Measurements from ENCODE around the gene OLFM3.

The OLFM3 gene

DNA sequence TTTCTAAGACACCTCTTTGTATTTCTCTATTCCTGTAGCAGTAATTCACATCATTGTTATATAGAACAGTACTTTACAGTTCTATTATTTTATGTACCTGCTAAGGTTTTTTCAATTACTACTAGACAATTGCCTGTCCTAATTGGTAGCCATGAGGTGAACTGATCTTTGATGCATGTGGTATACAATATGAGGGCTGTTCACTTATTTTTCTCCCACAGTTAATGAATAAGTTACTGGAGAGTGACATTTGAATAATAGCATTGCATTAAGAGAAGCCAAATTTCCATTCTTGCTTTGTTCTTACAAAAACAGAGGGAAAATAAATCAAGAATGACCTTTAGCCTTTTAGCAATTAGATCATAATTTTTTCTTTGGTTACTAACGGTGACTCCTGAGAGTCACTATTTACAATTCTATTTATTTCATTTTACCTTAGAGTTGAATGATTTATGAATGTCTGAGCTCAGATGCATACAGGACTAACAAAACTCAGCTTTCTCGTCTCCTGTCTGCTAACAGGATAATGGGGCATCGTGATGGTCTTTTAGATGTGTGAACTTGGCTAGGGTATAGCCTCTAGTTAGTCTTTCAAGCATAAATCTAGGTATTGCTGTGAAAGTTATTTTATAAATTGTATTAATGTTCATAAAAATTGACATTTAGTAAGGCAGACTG is 54.1 kb downstream of the OLFM3 start:
- DNase-seq = no peak

DNA sequence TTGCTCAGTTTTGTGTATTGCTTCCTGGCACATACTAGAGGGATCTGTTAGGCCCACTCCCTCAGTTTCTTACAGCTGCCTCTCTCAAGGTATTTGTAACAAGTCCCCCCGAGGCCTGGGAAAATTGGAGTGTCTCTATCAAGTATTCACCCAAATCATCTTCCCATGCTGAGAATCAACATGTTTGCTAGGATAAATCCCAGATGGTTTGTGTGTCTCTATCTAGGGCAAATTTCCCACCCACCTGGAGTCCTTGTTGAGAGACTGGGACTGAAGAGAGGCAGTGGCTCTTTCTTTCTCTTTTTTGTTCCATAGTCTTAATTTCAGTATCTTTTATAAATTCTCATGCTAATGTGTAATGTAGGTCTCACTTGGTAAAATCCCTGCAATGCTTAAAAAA is 58.0 kb downstream of the OLFM3 start:
- DNase-seq = no peak

DNA sequence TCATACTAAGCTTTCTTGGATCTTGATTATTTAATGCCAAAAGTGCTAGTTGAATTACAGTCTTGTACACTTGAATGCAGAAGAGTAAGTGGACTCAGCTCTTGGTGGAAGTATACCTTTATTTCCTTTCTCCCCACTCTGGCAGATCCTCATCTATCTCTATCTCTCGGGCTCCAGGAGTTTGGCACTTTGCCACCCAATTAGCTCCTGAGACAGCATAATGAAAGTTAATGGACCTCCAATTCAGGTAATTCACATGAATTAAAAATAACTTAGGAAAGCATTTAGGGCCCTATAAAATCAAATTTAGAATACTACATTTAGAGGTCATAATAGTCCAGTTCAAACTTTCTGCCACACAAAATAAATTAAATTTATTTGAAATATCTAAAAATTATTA is 67.4 kb downstream of the OLFM3 start:
- no peak for DNase-seq

DNA sequence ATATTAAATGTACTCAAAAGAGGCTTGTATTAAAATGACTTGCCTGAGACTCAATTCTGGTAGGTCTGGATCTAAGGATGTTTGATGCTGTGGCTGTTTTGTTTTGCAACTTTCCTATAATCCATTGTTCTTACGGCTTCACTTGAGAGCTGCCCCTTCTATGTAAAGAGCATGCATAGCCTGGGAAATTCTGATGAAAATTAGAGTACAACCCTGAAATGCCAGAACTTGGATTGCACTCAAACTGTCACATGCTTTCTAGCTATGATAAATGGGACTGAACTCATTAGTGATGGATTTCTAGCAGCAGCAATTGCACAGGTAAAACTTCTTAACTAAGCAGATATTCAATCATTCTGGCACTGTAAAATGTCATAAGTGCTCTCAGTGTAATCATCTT is 67.9 kb downstream of the OLFM3 start:
- DNase-seq = no peak

DNA sequence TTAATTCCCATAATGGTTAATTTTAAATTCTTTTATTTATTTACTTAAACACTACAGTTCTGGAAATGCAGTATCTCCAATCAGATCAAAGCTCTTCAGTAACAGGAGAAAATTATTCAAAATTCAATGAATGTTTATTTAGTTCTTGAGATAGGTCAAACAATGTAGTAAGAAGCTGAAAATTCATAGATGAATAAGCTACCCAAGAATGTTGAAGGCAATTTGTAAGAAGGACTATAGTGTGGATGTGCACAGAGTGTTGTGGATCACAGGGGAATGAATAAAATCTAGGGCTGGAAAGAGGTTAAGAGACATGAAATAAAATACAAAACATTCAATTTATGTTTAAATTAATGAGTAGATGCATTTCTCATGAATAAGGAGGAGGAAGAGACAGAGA is 72.0 kb downstream of the OLFM3 start:
- no peak for DNase-seq

DNA sequence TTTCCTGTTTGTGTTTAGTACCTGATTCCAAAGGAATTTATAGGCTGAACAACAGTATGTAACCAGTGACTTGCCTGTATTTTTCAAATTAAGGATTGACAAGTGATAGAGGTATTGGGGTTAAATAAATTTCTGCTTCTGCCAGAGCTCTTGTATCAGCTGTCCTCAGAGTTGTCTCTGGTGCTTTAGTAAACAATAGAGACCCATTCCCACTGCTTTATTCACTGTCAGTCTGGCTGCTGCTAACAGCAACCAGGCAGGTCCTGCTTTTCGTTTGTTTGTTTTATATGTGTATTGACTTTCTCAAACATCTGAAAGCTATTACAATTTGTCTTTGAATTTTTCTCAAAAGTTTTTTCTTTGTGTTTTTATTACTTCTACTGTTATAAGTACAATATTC is 76.1 kb downstream of the OLFM3 start:
- no peak for DNase-seq

DNA sequence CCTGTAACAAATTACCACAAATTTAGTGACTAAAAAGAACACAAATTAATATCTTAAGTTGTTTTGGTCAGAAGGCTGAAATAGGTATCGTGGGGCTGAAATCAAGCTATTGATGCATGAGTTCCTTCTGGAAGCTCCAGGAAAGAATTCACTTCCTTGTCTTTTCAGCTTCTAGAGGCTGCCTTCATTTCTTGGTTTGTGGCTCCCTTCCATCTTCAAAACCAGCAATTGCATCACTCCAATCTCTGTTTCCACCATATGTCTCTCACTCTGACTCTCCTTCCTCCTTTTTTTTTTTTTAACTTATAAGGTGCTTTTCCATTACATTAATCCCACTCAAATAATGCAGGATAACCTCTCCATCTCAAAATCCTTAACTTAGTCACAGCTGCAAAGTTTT is 78.4 kb downstream of the OLFM3 start:
- no peak for DNase-seq

DNA sequence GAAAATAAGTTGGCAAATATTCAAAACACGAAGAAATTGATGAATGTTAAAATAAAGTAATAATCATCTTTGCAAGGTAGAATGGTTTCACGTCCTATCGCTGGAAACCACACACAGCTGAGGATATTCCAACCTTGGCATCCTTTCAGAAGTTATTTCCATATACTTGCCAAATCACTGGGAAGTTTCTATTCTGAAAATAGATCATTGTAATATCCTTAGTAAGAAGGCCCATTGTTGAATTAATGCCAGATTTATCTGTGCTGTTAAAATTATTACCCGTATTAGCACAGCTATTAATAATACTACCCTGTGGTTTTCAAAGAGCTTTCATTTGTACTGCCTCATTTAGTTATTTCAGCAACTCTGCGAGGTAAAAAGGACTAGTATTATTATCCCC is 81.1 kb downstream of the OLFM3 start:
- no peak for DNase-seq

DNA sequence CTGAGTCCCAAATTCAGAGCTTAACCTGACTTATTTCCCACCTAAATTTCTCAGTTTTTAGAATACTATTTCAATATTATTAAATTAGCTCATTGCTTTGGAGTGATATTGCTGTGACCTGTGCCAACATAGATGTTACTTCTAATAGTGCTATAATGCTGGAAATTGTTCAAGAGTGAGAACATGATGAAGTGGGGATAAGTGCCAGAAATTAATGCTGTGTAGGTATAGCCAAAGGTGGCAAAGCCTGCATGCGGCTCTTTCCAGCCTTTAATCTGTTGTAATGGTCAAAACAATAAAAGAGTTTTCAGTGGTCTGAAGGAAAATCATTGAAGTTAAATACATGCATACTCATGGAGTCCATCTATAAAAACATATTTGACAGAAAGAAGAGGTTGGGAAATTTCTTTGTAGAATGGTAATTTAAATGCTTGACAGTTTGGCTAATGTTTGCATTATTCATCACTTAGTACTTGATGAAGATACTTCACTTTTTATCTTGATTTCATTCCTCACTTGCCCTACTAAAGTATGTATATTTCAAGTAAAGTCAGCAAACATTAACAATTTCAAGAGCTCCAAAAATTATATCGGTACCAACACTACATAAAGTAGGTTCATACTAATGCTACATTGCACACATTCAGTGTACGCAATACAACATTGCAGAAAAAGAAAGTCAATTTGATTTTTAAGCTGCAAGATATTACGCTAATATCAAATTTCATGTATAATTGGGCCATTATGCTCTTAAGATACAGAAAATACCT is 82.1 kb downstream of the OLFM3 start:
- DNase-seq = no peak

DNA sequence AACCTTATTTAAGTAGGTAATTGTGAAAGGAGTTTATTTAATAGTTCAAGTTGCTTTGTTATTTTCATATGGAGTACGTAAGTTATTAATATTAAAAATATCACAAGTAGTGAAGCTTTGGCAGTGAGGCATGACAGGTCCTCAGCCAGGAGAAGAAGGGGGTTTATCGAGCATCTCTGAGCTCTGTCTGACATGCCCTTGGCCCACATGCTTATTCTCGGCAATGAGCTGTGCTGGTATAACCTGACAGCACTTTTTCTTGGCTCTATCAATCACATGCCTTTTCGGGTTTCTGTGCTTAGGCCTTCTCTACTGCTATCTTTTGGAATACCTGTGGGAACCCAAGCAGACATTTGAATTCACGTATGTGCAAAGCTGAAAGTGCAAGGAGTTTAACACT is 84.8 kb downstream of the OLFM3 start:
- DNase-seq = no peak

DNA sequence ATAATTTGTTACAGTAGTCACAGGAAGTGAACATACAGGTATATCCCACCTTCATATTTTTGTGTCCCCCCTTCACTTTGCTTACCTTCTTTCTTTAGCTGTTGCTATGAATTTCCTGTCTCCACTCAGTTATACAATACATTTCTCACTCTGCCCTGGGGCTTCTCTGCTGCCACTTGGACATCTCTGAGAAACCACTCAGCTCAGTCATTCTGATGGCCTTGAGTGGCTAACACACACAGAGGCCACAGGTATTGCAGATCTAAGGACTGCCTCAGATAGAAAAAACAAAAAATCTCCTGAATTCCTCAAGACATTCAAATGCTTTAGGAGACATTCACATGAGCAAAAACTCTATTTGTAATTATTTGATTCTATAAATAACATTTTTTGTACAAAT is 87.7 kb downstream of the OLFM3 start:
- DNase-seq = no peak

DNA sequence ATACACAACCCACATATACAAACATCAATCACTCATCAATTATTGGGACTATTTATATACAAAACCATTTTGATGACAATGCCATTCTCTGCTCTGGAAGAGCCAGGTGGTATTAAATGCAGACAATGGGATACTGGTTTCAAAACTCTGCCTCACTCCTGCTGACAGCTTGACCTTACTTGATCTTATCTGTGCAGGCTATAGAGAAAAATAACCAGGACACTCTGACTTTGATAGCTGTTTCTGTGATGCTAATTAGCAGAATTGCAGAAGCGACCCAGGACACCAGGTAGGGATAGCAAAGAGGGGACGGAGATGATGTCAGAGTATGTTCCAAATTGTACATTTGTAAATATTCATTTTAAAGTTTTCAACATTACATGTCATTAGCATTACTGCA is 89.5 kb downstream of the OLFM3 start:
- no peak for DNase-seq

DNA sequence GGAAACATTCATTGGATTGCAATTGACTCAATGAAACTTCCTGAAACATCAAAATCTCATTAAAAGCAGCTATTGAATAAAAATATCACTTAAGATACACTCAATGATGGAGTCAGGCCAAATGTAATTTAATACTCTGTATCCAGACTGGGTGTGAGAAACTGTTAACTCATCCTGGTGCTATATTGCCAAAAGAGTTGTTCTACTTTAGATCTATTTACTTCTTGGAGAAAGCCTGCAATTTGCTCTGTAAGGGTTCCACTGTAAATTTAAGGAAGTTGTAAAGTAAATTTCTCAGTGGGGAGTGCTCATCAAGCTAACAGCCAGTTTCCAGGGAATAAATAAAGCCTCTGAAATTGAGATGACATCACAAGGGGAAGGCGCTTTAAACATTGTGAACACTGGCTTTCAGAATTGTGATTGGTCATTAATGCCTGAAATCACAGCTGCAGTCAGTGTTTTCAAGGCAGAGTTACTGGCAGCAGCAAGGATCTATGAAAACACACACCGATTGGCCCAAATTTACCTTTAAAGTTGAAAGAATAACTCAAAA is 91.4 kb downstream of the OLFM3 start:
- no peak for DNase-seq

DNA sequence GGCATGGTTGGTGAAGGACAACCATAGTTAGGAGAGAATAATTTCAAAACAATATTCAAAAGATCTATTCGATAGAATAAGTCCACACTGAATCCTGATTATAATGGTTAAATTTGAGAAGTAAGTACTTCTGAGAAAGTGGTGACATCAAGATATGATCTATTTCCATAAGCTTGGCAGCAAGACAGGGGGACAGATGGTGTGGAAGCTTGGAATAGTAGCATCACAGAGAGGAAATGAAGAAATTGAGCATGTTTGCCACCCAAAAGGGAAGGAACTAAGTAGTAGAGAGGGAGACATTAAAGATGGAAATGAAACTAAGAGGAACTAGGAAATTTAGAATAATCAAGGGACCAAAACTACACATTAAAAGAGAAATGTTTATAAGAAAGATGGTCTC is 94.5 kb downstream of the OLFM3 start:
- no peak for DNase-seq

DNA sequence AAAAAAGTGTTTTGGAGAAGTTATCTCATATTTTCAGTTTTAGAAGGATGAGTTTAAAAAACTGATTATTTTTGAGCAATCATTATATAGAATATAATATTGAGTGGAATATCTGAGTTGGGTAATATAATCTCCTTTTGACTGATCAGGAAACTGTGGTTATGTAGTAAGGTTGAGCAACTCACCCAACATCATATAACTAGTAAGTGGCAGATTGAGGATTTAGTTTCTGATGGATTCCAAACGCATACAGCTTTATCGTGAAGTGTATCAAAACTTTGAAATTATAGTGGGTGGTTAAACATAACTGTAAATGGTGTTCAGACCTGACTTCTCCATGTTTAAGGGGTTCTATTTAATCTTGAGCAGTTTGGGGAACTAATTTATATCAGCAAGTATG is 98.6 kb downstream of the OLFM3 start:
- DNase-seq = no peak

DNA sequence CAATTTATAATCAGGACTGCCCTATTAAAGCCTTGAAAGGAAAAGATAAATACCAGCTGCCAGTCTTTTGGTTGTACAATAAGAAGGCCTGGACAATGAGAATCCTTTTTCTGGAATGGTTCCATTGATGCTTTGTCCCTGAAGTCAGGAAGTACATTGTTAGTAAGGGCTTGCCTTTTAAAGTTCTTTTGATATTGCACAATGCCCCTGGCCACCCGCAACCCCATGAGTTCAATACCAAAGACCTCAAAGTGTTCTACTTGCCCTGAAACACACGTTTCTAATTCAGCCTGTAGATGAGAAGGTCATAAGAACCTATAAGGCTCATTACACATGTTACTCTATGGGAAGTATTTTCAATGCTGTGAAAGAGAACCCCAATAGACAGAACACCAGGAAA is 112.1 kb downstream of the OLFM3 start:
- DNase-seq = no peak

DNA sequence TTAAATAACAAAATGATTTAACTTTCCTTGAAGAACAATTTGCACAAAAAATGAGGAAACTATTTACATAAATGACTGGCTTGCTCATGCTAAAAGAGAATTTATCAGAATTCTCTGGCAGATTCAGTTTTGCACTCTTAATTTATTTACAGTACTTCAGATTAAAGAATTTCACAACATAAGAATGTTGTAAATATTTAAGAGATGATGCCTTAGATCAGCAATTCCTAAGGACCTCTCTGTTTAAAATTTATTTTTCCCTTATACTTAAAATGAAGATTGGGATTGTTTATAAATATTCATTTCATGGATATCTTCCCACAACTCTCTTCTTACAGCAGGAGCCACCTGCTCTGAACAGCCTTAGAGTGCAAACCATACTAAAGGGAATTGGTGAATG is 120.8 kb downstream of the OLFM3 start:
- DNase-seq = no peak

DNA sequence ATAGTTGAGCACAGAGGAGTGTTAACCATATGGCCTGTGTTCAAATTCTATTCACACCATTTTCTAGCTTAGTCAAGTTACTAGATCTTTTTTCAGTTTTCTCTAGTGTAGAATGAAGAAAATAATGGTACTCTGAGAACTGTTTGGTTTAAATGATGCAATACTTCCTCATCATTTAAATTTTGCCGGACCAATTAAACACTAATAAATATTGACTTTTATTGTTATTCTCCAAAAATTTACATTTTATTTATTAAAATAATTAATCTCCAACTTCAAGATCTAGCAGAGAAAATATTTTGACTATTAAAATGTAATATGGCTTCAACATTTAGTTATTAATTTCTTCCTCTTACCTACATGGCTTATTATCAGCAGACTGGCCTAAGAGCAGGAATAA is 123.1 kb downstream of the OLFM3 start:
- DNase-seq = no peak

DNA sequence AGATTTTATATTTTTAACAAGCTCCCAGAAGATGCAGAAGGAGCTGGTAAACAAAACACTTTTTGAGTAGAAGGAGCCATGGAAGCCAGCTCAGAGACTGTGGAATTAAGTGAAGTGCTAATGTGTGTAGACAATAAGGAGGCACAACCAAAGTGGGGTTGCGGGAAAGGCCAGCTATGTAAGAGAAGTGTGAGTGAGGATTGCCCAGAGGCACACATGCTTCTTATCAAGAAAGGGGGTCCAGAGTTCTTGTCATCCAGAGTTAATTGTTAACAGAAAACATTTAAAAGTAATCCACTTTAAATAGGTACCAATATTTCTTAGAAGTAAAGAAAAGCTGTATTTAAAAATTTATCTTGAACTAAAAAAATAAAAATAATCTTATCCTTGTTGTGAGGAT is 136.8 kb downstream of the OLFM3 start:
- DNase-seq = no peak

DNA sequence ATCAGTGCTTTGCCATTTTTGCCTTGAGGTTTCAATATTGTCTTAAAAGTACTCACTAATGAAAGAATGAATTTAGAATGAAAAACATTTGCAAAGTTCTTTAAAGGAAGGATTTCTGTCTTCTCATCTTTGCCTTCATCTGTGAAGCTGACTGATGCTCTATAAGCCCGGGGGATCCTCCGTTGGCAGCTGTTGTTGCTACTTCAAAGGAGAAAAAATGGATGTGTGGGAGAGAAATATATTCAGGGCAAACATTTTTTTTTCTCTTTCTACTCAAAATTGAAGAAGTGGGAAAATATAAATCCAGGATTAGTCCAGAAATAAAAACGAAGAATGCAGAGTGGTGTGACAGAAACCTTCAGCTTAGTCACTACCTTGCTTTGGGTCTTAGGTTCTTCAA is 142.5 kb downstream of the OLFM3 start:
- DNase-seq = no peak

DNA sequence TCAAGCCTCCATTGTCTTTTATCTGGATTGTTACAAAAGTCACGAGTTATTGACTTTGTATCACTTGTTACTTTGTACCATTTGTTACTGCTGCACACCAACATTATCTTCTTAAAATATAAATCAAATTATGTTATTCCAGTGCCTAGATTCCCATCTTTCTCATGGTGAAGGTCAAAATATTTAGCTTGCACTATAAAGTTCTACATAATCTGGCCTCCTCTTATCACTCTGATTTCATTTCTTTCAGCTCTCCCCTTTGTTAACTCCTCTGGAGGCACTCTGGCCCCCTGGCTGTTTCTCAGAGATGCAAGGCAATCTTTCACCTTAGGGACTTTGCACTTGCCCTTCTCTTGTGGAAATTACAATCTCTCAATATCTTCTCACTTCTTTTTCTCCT is 143.8 kb downstream of the OLFM3 start:
- no peak for DNase-seq

DNA sequence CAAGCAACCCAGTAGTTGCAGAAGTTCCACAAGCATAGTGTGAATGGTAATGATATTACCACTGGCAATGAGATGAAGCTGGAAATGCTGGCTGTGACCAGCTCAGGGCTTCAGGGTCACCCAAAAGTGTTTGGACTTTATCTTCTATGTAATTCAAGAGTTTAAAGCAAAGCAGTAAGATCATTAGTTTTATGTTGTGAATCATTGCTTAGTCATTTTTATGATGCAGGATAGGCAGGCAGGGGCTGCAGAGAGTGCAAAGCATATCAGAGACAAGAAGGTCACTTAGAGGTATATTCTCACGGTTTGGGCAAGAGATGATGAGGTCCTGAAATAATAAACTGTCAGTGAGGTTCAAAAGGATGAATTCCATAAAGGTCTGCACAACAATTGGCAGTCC is 147.4 kb downstream of the OLFM3 start:
- no peak for DNase-seq

DNA sequence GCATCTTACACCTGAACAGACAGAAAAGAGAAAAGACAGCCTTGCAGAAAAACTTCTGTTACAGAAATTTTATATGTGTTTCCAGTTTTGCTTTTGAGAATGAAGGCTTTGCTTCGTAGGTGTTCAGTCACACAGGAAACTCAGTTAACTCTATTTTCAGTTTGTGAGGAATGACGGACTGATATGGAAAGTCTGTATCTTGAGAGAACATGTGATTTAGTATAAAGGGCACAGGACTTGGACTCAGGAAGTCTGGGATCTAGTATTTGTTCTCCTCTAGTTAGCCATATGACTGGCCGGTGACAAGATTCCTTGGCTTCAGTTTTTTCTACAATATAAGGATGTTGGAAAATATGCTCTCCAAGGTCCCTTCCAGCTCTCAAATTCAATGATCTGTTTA is 149.1 kb downstream of the OLFM3 start:
- no peak for DNase-seq

DNA sequence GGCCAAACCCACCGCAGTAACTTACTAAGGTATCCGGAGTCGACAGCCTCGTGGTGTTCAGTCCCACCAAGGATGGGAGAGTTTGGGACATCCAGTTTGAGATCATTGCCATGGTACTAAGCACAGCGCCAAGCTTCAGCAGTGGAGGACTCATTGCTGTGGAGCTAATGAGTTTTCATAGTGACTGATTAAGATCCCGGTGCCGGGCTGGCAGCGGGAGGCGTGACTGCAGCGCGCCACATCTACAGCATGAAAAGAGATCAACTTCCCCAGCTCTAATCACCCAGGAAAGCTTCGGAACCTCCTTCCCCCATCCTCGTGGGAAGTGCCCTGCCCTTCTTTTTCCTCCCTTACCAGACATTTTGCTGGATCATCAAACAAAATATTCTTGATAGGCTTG is 149.9 kb downstream of the OLFM3 start:
- DNase-seq = no peak

DNA sequence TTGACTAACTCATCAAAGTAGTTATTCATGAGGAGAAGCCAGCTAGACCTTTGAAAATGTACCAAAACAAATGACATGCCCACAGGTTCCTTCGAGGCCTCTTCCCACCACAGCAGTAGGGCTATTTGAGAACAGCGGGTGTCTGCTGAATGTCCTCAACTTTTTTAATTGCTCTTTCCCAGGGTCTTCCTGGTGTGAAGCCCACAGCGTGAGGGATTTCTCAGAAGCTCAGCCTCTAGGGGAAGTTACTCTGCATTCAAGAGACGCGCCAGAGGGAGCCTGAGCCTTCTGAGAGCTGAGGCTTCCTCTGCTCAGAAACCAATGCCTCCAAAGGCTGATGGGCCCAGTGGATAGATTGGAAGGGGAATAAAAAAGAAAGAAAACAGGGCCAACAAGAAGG is 153.6 kb downstream of the OLFM3 start:
- no peak for DNase-seq
